ENCODE data around the gene RHPN2. TPM values are rescaled to one million over a fixed set of nuclear protein-coding genes. Genes with fewer than 3 reads are reported as not detected.
"Not testable (repeated sequence)": the region's sequence is repeated elsewhere in the genome, so short reads cannot be mapped to it uniquely, and the experiment has no call there.

Gene RHPN2
- total RNA-seq, 3 donors from 2014 or later = 1.4 to 55.3 (median 35.4) TPM

- DNase-seq (ENCODE audit: low spot score in 2 of 2) = no peak
- Histone ChIP-seq H3K27ac (no peak overlapping the region), H3K4me3 (peak overlapping the region; percentile 79 to 86 (median 80)), H3K9me3 (no peaks in the 10 kb centered on the region), H3K36me3 (no peaks in the 10 kb centered on the region), H3K27me3 (no peaks in the 10 kb centered on the region), H3K4me1 (peaks cover 0 to 9% of the 10 kb centered on the region in 2 donors)
- intact Hi-C loops (cut with DNase I; ENCODE audit: low total_unique reads) = no loop called here
- TF ChIP-seq CTCF (IDR thresholded peaks at IDR 0.05) = no peak
- TF ChIP-seq POLR2AphosphoS5 (IDR thresholded peaks at IDR 0.05) = no peak
- no peak for TF ChIP-seq POLR2A (IDR thresholded peaks at IDR 0.05)
Measured at GRCh38 chr19:32971012-32971595, 93.6 kb downstream of the RHPN2 start.

- no peak overlapping the region for H3K4me3 ChIP-seq
- H3K27me3 ChIP-seq = no peaks in the 10 kb centered on the region
- peaks cover 0 to 9% of the 10 kb centered on the region in 2 donors for H3K4me1 ChIP-seq
- H3K36me3 ChIP-seq = no peaks in the 10 kb centered on the region
- H3K27ac ChIP-seq = no peak overlapping the region
- intact Hi-C loops (cut with DNase I; ENCODE audit: low total_unique reads) = no loop called here
- no peaks in the 10 kb centered on the region for H3K9me3 ChIP-seq
- DNase-seq (ENCODE audit: low spot score in 2 of 2) = no peak
- no peak for TF ChIP-seq POLR2A (IDR thresholded peaks at IDR 0.05)
- no peak for TF ChIP-seq POLR2AphosphoS5 (IDR thresholded peaks at IDR 0.05)
- no peak for TF ChIP-seq CTCF (IDR thresholded peaks at IDR 0.05)
Measured at GRCh38 chr19:32969549-32969948, 95.1 kb downstream of the RHPN2 start.

GRCh38 chr19:32966750-32967149, 97.9 kb downstream of the RHPN2 start:
- intact Hi-C loops (cut with DNase I; ENCODE audit: low total_unique reads) = no loop called here
- Histone ChIP-seq H3K27ac (no peak overlapping the region), H3K27me3 (no peaks in the 10 kb centered on the region), H3K9me3 (no peaks in the 10 kb centered on the region), H3K4me3 (no peak overlapping the region), H3K4me1 (peaks cover 0 to 9% of the 10 kb centered on the region in 2 donors), H3K36me3 (no peaks in the 10 kb centered on the region)
- TF ChIP-seq POLR2AphosphoS5 (IDR thresholded peaks at IDR 0.05) (no peak), POLR2A (IDR thresholded peaks at IDR 0.05) (no peak), CTCF (IDR thresholded peaks at IDR 0.05) (no peak)
- no peak for DNase-seq (ENCODE audit: low spot score in 2 of 2)

- H3K4me3 ChIP-seq = no peak overlapping the region
- H3K36me3 ChIP-seq = peaks cover 7% of the 10 kb centered on the region
- no peak overlapping the region for H3K27ac ChIP-seq
- no peak for DNase-seq (ENCODE audit: low spot score in 2 of 2)
- no peak for TF ChIP-seq POLR2A (IDR thresholded peaks at IDR 0.05)
- no peak for TF ChIP-seq POLR2AphosphoS5 (IDR thresholded peaks at IDR 0.05)
- no peak for TF ChIP-seq CTCF (IDR thresholded peaks at IDR 0.05)
- no peaks in the 10 kb centered on the region for H3K4me1 ChIP-seq
- no peaks in the 10 kb centered on the region for H3K9me3 ChIP-seq
- H3K27me3 ChIP-seq = no peaks in the 10 kb centered on the region
- intact Hi-C loops (cut with DNase I; ENCODE audit: low total_unique reads) = no loop called here
Measured at GRCh38 chr19:32945260-32945659, 119.4 kb downstream of the RHPN2 start.

GRCh38 chr19:32941273-32941672, 123.4 kb downstream of the RHPN2 start:
- H3K4me1 ChIP-seq; H3K4me3 ChIP-seq; DNase-seq (ENCODE audit: low spot score in 2 of 2); H3K9me3 ChIP-seq; H3K27me3 ChIP-seq; H3K36me3 ChIP-seq; H3K27ac ChIP-seq; intact Hi-C loops (cut with DNase I; ENCODE audit: low total_unique reads): not testable (repeated sequence)

GRCh38 chr19:32936065-32936464, 128.6 kb downstream of the RHPN2 start:
- Histone ChIP-seq H3K9me3 (no peaks in the 10 kb centered on the region), H3K27me3 (no peaks in the 10 kb centered on the region), H3K36me3 (no peaks in the 10 kb centered on the region), H3K4me1 (no peaks in the 10 kb centered on the region), H3K27ac (no peak overlapping the region), H3K4me3 (no peak overlapping the region)
- intact Hi-C loops (cut with DNase I; ENCODE audit: low total_unique reads) = no loop called here
- no peak for TF ChIP-seq POLR2A (IDR thresholded peaks at IDR 0.05)
- TF ChIP-seq POLR2AphosphoS5 (IDR thresholded peaks at IDR 0.05) = no peak
- TF ChIP-seq CTCF (IDR thresholded peaks at IDR 0.05) = no peak
- DNase-seq (ENCODE audit: low spot score in 2 of 2) = no peak

All from breast epithelium (tissue), 4 donors.